ENCODE data around the gene CBX8. TPM values are rescaled to one million over a fixed set of nuclear protein-coding genes. Genes with fewer than 3 reads are reported as not detected.

CBX8 gene
- total and polyA plus RNA-seq, 2 experiments from 2014 or later = 6.5 to 8.6 TPM

- peak; percentile 89 for DNase-seq (ENCODE audit: low spot score)
- Histone ChIP-seq H3K27me3 (peaks cover 13% of the 10 kb centered on the region), H3K36me3 (replicated peaks; ENCODE audit: insufficient read depth, low read depth) (no peaks in the 10 kb centered on the region), H3K79me2 (peaks cover 43% of the 10 kb centered on the region), H3K4me1 (ENCODE audit: insufficient read depth) (peaks cover 52% of the 10 kb centered on the region), H2AFZ (no peak overlapping the region), H3K9me2 (replicated peaks; ENCODE audit: insufficient read depth) (no peaks in the 10 kb centered on the region), H3K9me3 (ENCODE audit: low read depth) (no peaks in the 10 kb centered on the region), H3K27ac (peak overlapping the region; percentile 32), H3K4me2 (peak overlapping the region; percentile 97), H4K20me1 (ENCODE audit: insufficient read depth, poor library complexity, severe bottlenecking) (peaks cover 66% of the 10 kb centered on the region), H3K4me3 (peak overlapping the region; percentile 39)
- WGBS (ENCODE audit: low lambda C conversion rate, missing lambda C conversion rate) = 33% methylated on average over 18 of the region's 24 CpGs
- no peak for TF ChIP-seq EZH2phosphoT487 (IDR thresholded peaks at IDR 0.05; ENCODE audit: low read depth, severe bottlenecking, unreplicated experiment)
- no peak for TF ChIP-seq EZH2 (IDR thresholded peaks at IDR 0.05; ENCODE audit: borderline replicate concordance)
- no peak for TF ChIP-seq CTCF (IDR thresholded peaks at IDR 0.05; ENCODE audit: poor library complexity)
Measured at GRCh38 chr17:79835953-79836509, 39.2 kb upstream of the CBX8 start.

GRCh38 chr17:79835470-79835899 is 38.6 kb upstream of the CBX8 start:
- Histone ChIP-seq H3K27ac (no peak overlapping the region), H3K36me3 (replicated peaks; ENCODE audit: insufficient read depth, low read depth) (no peaks in the 10 kb centered on the region), H4K20me1 (ENCODE audit: insufficient read depth, poor library complexity, severe bottlenecking) (peaks cover 66% of the 10 kb centered on the region), H3K4me1 (ENCODE audit: insufficient read depth) (peaks cover 46% of the 10 kb centered on the region), H3K4me2 (peak overlapping the region; percentile 97), H3K4me3 (no peak overlapping the region), H3K79me2 (peaks cover 43% of the 10 kb centered on the region), H3K9me2 (replicated peaks; ENCODE audit: insufficient read depth) (no peaks in the 10 kb centered on the region), H2AFZ (no peak overlapping the region), H3K9me3 (ENCODE audit: low read depth) (no peaks in the 10 kb centered on the region), H3K27me3 (peaks cover 8% of the 10 kb centered on the region)
- WGBS (ENCODE audit: low lambda C conversion rate, missing lambda C conversion rate) = 85% methylated on average over 6 of the region's 13 CpGs
- DNase-seq (ENCODE audit: low spot score) = peak; percentile 31
- TF ChIP-seq EZH2phosphoT487 (IDR thresholded peaks at IDR 0.05; ENCODE audit: low read depth, severe bottlenecking, unreplicated experiment) (no peak), EZH2 (IDR thresholded peaks at IDR 0.05; ENCODE audit: borderline replicate concordance) (no peak), CTCF (IDR thresholded peaks at IDR 0.05; ENCODE audit: poor library complexity) (no peak)

- H3K27me3 ChIP-seq = peaks cover 1% of the 10 kb centered on the region
- no peak overlapping the region for H3K4me3 ChIP-seq
- H3K4me2 ChIP-seq = peak overlapping the region; percentile 81
- H3K9me2 ChIP-seq (replicated peaks; ENCODE audit: insufficient read depth) = no peaks in the 10 kb centered on the region
- 66% methylated on average over 55 of the region's 61 CpGs for WGBS (ENCODE audit: low lambda C conversion rate, missing lambda C conversion rate)
- TF ChIP-seq CTCF (IDR thresholded peaks at IDR 0.05; ENCODE audit: poor library complexity) = peak; percentile 71
- no peak for TF ChIP-seq EZH2phosphoT487 (IDR thresholded peaks at IDR 0.05; ENCODE audit: low read depth, severe bottlenecking, unreplicated experiment)
- no peak for TF ChIP-seq EZH2 (IDR thresholded peaks at IDR 0.05; ENCODE audit: borderline replicate concordance)
- no peak overlapping the region for H2AFZ ChIP-seq
- no peaks in the 10 kb centered on the region for H3K9me3 ChIP-seq (ENCODE audit: low read depth)
- peaks cover 66% of the 10 kb centered on the region for H4K20me1 ChIP-seq (ENCODE audit: insufficient read depth, poor library complexity, severe bottlenecking)
- H3K27ac ChIP-seq = no peak overlapping the region
- peaks cover 43% of the 10 kb centered on the region for H3K79me2 ChIP-seq
- no peaks in the 10 kb centered on the region for H3K36me3 ChIP-seq (replicated peaks; ENCODE audit: insufficient read depth, low read depth)
- peak; percentile 26 for DNase-seq (ENCODE audit: low spot score)
- H3K4me1 ChIP-seq (ENCODE audit: insufficient read depth) = peaks cover 40% of the 10 kb centered on the region
Measured at GRCh38 chr17:79834565-79835469, 37.9 kb upstream of the CBX8 start.
